ENCODE measurements around the gene BMPER. TPM values are rescaled to one million over a fixed set of nuclear protein-coding genes. Genes with fewer than 3 reads are reported as not detected.

Gene BMPER
- polyA plus RNA-seq, 1 donor from 2014 or later = 2.1 TPM

GRCh38 chr7:34058801-34059135 lies 153.4 kb downstream of the BMPER start:
- Histone ChIP-seq H3F3A (ENCODE audit: insufficient read depth, low read length, poor library complexity, severe bottlenecking) (no peaks in the 10 kb centered on the region), H3K27ac (ENCODE audit: low read length) (no peak overlapping the region), H3K27me3 (ENCODE audit: insufficient read depth, low read depth, low read length) (no peaks in the 10 kb centered on the region), H4K20me1 (ENCODE audit: insufficient read depth) (no peaks in the 10 kb centered on the region), H3K4me2 (ENCODE audit: low read length) (no peak overlapping the region), H2AFZ (ENCODE audit: low read depth, low read length) (no peak overlapping the region), H3K79me2 (replicated peaks; ENCODE audit: insufficient read depth, low read length) (no peaks in the 10 kb centered on the region), H3K4me3 (ENCODE audit: low read length) (no peak overlapping the region), H3K36me3 (ENCODE audit: insufficient read depth, low read length) (no peaks in the 10 kb centered on the region), H3K9me3 (ENCODE audit: low read length) (no peaks in the 10 kb centered on the region), H3K9ac (ENCODE audit: low read length) (no peak overlapping the region), H3K9me2 (ENCODE audit: insufficient read depth, low read length) (no peaks in the 10 kb centered on the region)
- TF ChIP-seq CTCF (IDR thresholded peaks at IDR 0.05; ENCODE audit: poor library complexity, severe bottlenecking) (no peak), EZH2 (IDR thresholded peaks at IDR 0.05; ENCODE audit: borderline replicate concordance, insufficient read depth, low read length, poor library complexity, severe bottlenecking) (no peak), SMC3 (conservative IDR thresholded peaks at IDR 0.05; ENCODE audit: poor library complexity) (no peak), TAF1 (IDR thresholded peaks at IDR 0.05; ENCODE audit: low read depth) (no peak), POLR2AphosphoS5 (IDR thresholded peaks at IDR 0.05) (no peak)

- H3K9me2 ChIP-seq (ENCODE audit: insufficient read depth, low read length) = no peaks in the 10 kb centered on the region
- H3F3A ChIP-seq (ENCODE audit: insufficient read depth, low read length, poor library complexity, severe bottlenecking) = no peaks in the 10 kb centered on the region
- H3K9me3 ChIP-seq (ENCODE audit: low read length) = no peaks in the 10 kb centered on the region
- H3K4me3 ChIP-seq (ENCODE audit: low read length) = no peak overlapping the region
- no peaks in the 10 kb centered on the region for H4K20me1 ChIP-seq (ENCODE audit: insufficient read depth)
- H3K9ac ChIP-seq (ENCODE audit: low read length) = no peak overlapping the region
- H3K4me2 ChIP-seq (ENCODE audit: low read length) = no peak overlapping the region
- H3K79me2 ChIP-seq (replicated peaks; ENCODE audit: insufficient read depth, low read length) = no peaks in the 10 kb centered on the region
- TF ChIP-seq EZH2 (IDR thresholded peaks at IDR 0.05; ENCODE audit: borderline replicate concordance, insufficient read depth, low read length, poor library complexity, severe bottlenecking) (no peak), POLR2AphosphoS5 (IDR thresholded peaks at IDR 0.05) (no peak), RAD21 (conservative IDR thresholded peaks at IDR 0.05) (no peak), REST (IDR thresholded peaks at IDR 0.05; ENCODE audit: borderline replicate concordance) (no peak), TAF1 (IDR thresholded peaks at IDR 0.05; ENCODE audit: low read depth) (no peak), EP300 (conservative IDR thresholded peaks at IDR 0.05; ENCODE audit: poor library complexity, severe bottlenecking) (no peak), SMC3 (conservative IDR thresholded peaks at IDR 0.05; ENCODE audit: poor library complexity) (no peak), MXI1 (conservative IDR thresholded peaks at IDR 0.05; ENCODE audit: poor library complexity, severe bottlenecking) (no peak), CTCF (IDR thresholded peaks at IDR 0.05; ENCODE audit: poor library complexity, severe bottlenecking) (no peak)
- H3K36me3 ChIP-seq (ENCODE audit: insufficient read depth, low read length) = no peaks in the 10 kb centered on the region
- no peak overlapping the region for H3K27ac ChIP-seq (ENCODE audit: low read length)
- no peak overlapping the region for H2AFZ ChIP-seq (ENCODE audit: low read depth, low read length)
- H3K27me3 ChIP-seq (ENCODE audit: insufficient read depth, low read depth, low read length) = no peaks in the 10 kb centered on the region
These were observed 153.9 kb downstream of the BMPER start for GRCh38 chr7:34059136-34059828.

Data from neural cell (in vitro differentiated cells).